Testis (tissue), 3 donors: ENCODE results near the gene DUS4L. TPM values are rescaled to one million over a fixed set of nuclear protein-coding genes. Genes with fewer than 3 reads are reported as not detected.
A peak's percentile ranks its signal among the peaks of the same experiment; 100 is the strongest.

Source experiments
- DNase-seq: peaks from one replicate; pipeline ENCODE4 v3.0.0-alpha.2; 2019
- H3K27ac ChIP-seq, 2 donors: fragments of 200-600 bp; sonication (generic); one replicate each; pipeline ENCODE4 v1.5.1; 2019
- H3K27me3 ChIP-seq: fragments of 200-600 bp; sonication (generic); one replicate; pipeline ENCODE4 v1.5.1; 2019
- H3K36me3 ChIP-seq: fragments of 200-600 bp; sonication (generic); one replicate; pipeline ENCODE4 v1.5.1; 2017; ENCODE audit warnings: low read depth; ENCODE audit errors: missing control alignments
- H3K4me1 ChIP-seq: fragments of 200-600 bp; sonication (generic); one replicate; pipeline ENCODE4 v1.5.1; 2019
- H3K4me3 ChIP-seq, 2 donors: fragments of 200-600 bp; sonication (generic); one replicate each; pipeline ENCODE4 v1.5.1; 2017 to 2019
- H3K9me3 ChIP-seq: fragments of 200-600 bp; sonication (generic); one replicate; pipeline ENCODE4 v1.5.1; 2017
- CTCF ChIP-seq, 3 experiments: fragments of 450-650 bp in 2 of 3; fragments of 200-600 bp in 1 of 3; sonication (generic) in 1 of 3; IDR thresholded peaks; one replicate each; pipeline ENCODE4 v1.5.1; 2016 to 2019; ENCODE audit warnings: antibody characterized with exemption in 3 of 3, mild to moderate bottlenecking in 2 of 3, moderate library complexity in 1 of 3
- POLR2A ChIP-seq: fragments of 450-650 bp; IDR thresholded peaks from one replicate; pipeline ENCODE4 v1.6.1; 2017; ENCODE audit warnings: antibody characterized with exemption, mild to moderate bottlenecking, moderate library complexity
- WGBS, 2 donors: methylation state at CpG; one replicate each; pipeline ENCODE4 v1.1.5; 2018; 5-methylcytosine and 5-hydroxymethylcytosine counted together
- intact Hi-C: fragments of 100-400 bp; cut with DNase I; formaldehyde crosslinking; loops from one replicate; pipeline ENCODE4 v1.15.1; 2023; ENCODE audit warnings: low total_unique reads
- polyA plus RNA-seq: library from polyadenylated mRNA; stranded (reverse); fragments of 350-450 nt; fragmentation: Illumina TruSeq; extraction: RNeasy Lipid Tissue Mini Kit (QIAGEN cat#74804); gene quantifications from one replicate; pipeline ENCODE4 v1.2.3, GENCODE V29; 2014; ENCODE audit warnings: low read depth, low replicate concordance; ENCODE audit not compliant: insufficient read depth
- total RNA-seq, 2 donors: library from RNA; depleted of rRNA; stranded (reverse); fragments of >200 nt; gene quantifications; one replicate each; pipeline ENCODE4 v1.2.3, GENCODE V29; 2016

The DUS4L gene
- total and polyA plus RNA-seq, 3 donors from 2014 or later: 9.5 to 30.2 (median 19.5) TPM

DNA sequence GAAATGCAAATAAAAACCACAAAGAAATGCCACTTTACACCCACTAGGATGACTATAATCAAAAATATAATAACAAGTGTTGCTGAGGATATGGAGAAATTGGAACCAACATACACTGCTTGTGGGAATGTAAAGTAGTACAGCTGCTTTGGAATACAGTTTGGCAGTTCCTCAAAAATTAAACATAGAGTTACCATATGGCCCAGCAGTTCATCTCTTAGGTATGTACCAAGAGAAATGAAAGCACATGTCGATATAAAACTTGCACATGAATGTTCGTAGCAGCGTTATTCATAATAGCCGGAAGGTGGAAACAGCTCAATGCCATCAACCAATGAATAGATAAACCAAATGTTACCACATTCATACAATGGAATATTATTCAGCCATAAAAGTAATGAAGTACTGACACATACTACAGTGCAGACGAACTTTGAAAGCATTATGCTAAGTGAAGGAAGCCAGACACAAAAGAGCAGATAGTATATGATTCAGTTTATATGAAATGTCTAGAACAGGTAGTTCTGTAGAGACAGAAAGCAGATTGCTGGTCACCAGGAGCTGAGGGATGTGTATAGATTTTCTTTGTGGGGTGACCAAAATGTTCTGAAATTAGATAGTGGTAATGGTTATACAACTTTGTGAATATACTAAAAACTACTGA lies 28.7 kb downstream of the DUS4L start:
- TF ChIP-seq CTCF (IDR thresholded peaks at IDR 0.05): no peak
- TF ChIP-seq POLR2A: no peak
- 93 to 95% methylated on average over 5 of the region's 5 CpGs for WGBS, 2 donors
- no peak overlapping the region for H3K27ac ChIP-seq
- intact Hi-C loops: no loop called here
- DNase-seq: no peak
- H3K9me3 ChIP-seq: no peaks in the 10 kb centered on the region
- peaks cover 5% of the 10 kb centered on the region for H3K4me1 ChIP-seq
- no peaks in the 10 kb centered on the region for H3K27me3 ChIP-seq
- H3K4me3 ChIP-seq: no peak overlapping the region
- no peaks in the 10 kb centered on the region for H3K36me3 ChIP-seq

DNA sequence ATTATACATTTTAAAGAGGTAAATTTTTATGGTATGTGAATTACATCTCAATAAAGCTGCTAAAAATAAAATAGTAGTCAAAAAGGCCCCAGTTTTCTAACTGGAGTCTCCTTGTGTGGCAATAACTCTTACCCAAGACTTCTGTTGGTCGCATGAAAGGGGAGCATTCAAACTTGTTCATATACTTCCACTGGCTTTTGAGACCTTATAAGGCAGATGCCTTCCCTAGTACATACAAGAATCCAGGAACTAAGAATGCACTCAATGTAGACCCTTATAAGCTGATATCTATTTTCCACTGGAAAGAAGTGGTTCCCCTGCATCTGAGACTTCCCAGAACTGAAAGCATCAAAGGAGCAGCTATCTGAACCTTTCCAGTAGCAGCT lies 29.2 kb downstream of the DUS4L start:
- WGBS, 2 donors: 76 to 87% methylated on average over 1 of the region's 1 CpG
- Histone ChIP-seq H3K36me3 (no peaks in the 10 kb centered on the region), H3K27ac (no peak overlapping the region), H3K27me3 (no peaks in the 10 kb centered on the region), H3K4me1 (peaks cover 5% of the 10 kb centered on the region), H3K9me3 (no peaks in the 10 kb centered on the region), H3K4me3 (no peak overlapping the region)
- intact Hi-C loops: no loop called here
- TF ChIP-seq CTCF (IDR thresholded peaks at IDR 0.05): no peak
- TF ChIP-seq POLR2A: no peak
- no peak for DNase-seq

DNA sequence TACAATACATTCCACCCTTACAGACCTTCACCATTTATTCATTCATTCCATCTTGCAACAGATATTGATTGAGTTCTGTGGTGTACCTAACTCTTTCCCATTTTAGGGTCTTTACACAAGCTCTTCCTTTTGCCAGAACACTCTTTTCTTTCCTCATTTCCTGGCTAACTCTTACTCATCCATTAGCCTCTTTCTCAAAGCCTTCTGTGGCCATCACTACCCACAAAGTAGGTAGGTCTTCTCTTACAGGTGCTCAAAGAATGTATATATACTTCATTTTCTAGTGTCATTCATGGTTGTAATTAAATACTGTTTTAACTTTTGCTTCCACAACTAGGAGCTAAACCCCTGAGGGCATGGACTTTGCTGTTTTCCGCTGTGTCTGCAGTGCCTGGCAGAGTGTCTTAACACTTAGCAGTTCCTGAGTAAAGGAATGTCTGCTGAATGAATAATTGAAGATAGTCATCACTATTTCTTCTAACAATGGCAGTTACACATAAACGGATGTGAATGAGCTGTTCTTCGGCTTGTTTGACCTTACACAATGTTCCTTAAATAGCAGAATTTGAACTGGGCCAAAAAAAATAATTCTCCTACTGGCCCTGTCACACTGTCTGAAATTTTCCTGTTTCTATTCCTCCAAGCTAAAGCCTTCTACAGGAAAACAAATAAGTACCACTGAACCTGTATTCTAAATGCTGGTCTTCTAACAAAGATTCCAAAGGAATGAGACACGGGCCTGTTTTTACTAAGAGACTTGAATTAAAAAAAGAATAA lies 31.4 kb downstream of the DUS4L start:
- peak overlapping the region in 1 of 2 donors; percentile 46 for H3K27ac ChIP-seq
- intact Hi-C loops: no loop called here
- WGBS, 2 donors: 43 to 50% methylated on average over 4 of the region's 4 CpGs

GRCh38 chr7:107596881-107597581 lies 33.3 kb downstream of the DUS4L start:
- H3K27me3 ChIP-seq: no peaks in the 10 kb centered on the region
- no peaks in the 10 kb centered on the region for H3K36me3 ChIP-seq
- H3K4me1 ChIP-seq: peaks cover 11% of the 10 kb centered on the region
- no peak overlapping the region for H3K27ac ChIP-seq
- WGBS, 2 donors: 77 to 79% methylated on average over 5 of the region's 5 CpGs
- no peak overlapping the region for H3K4me3 ChIP-seq
- no peak for DNase-seq
- intact Hi-C loops: no loop called here
- no peak for TF ChIP-seq CTCF (IDR thresholded peaks at IDR 0.05)
- no peak for TF ChIP-seq POLR2A
- no peaks in the 10 kb centered on the region for H3K9me3 ChIP-seq

More for the DNA sequence above, 31.4 kb downstream of the DUS4L start:
- Histone ChIP-seq H3K9me3 (no peaks in the 10 kb centered on the region), H3K4me1 (peaks cover 11% of the 10 kb centered on the region), H3K36me3 (no peaks in the 10 kb centered on the region), H3K4me3 (no peak overlapping the region), H3K27me3 (no peaks in the 10 kb centered on the region)
- no peak for TF ChIP-seq POLR2A
- no peak for TF ChIP-seq CTCF (IDR thresholded peaks at IDR 0.05)
- DNase-seq: no peak
